Smooth muscle cell (in vitro differentiated cells): ENCODE results near the gene HOXC12. TPM values are rescaled to one million over a fixed set of nuclear protein-coding genes. Genes with fewer than 3 reads are reported as not detected.

Experiments used
- DNase-seq: peaks from one replicate; lab custom pipeline; 2025; ENCODE audit not compliant: unreplicated experiment; lab: John Stamatoyannopoulos, UW
- H2AFZ ChIP-seq: fragments of 200-600 bp; sonication (generic); 2 replicates; pipeline ENCODE4 v1.6.0; 2016; ENCODE audit warnings: antibody characterized with exemption, low read depth, mild to moderate bottlenecking
- H3F3A ChIP-seq: fragments of 200-600 bp; sonication (generic); 2 replicates; pipeline ENCODE4 v1.6.0; 2017; ENCODE audit warnings: antibody characterized with exemption, low read depth
- H3K27ac ChIP-seq: fragments of 200-600 bp; sonication (generic); 2 replicates; pipeline ENCODE4 v1.5.1; 2016; ENCODE audit warnings: low read depth, mild to moderate bottlenecking
- H3K27me3 ChIP-seq: fragments of 200-600 bp; sonication (generic); 2 replicates; pipeline ENCODE4 v1.6.1; 2016; ENCODE audit warnings: low read depth, mild to moderate bottlenecking
- H3K36me3 ChIP-seq: fragments of 200-600 bp; sonication (generic); 2 replicates; pipeline ENCODE4 v1.5.1; 2016; ENCODE audit warnings: low read depth
- H3K4me1 ChIP-seq: fragments of 200-600 bp; sonication (generic); 2 replicates; pipeline ENCODE4 v1.5.1; 2016; ENCODE audit warnings: low read depth
- H3K4me2 ChIP-seq: fragments of 200-600 bp; sonication (generic); 2 replicates; pipeline ENCODE4 v1.6.0; 2016; ENCODE audit warnings: mild to moderate bottlenecking
- H3K4me3 ChIP-seq: fragments of 200-600 bp; sonication (generic); 2 replicates; pipeline ENCODE4 v1.5.1; 2016; ENCODE audit warnings: mild to moderate bottlenecking
- H3K79me2 ChIP-seq: fragments of 200-600 bp; sonication (generic); 2 replicates; pipeline ENCODE4 v1.6.0; 2016; ENCODE audit warnings: low read depth, mild to moderate bottlenecking
- H3K9ac ChIP-seq: fragments of 200-600 bp; sonication (generic); 2 replicates; pipeline ENCODE4 v1.6.0; 2016; ENCODE audit warnings: low read depth
- H3K9me3 ChIP-seq: fragments of 200-600 bp; sonication (generic); replicated peaks from 2 replicates; pipeline ENCODE4 v1.5.1; 2016; ENCODE audit warnings: low read depth
- H4K20me1 ChIP-seq: fragments of 200-600 bp; sonication (generic); 2 replicates; pipeline ENCODE4 v1.6.0; 2016; ENCODE audit warnings: low read depth
- CTCF ChIP-seq: fragments of 200-600 bp; sonication (generic); IDR thresholded peaks from 2 replicates; pipeline ENCODE4 v1.5.1; 2017; ENCODE audit warnings: borderline replicate concordance, mild to moderate bottlenecking, antibody characterized with exemption; ENCODE audit not compliant: insufficient read depth, poor library complexity, severe bottlenecking
- WGBS: methylation state at CpG from one replicate; pipeline ENCODE4 v1.1.7; 2016; ENCODE audit warnings: low lambda C conversion rate; 5-methylcytosine and 5-hydroxymethylcytosine counted together
- polyA plus RNA-seq: library from polyadenylated mRNA; unstranded; fragments of >200 nt; fragmentation: Nextera tagmentation; extraction: Ambion mirVana; gene quantifications from 2 replicates; pipeline ENCODE4 v1.2.1, GENCODE V29; 2016
- total RNA-seq: library from RNA; depleted of rRNA; stranded (reverse); fragments of >200 nt; gene quantifications from 2 replicates; pipeline ENCODE4 v1.2.3, GENCODE V29; 2014

Gene HOXC12
- total and polyA plus RNA-seq, 2 experiments from 2014 or later = 0.32 TPM; not detected in 1

- H3K36me3 ChIP-seq = no peaks in the 10 kb centered on the region
- no peak overlapping the region for H3K4me2 ChIP-seq
- no peaks in the 10 kb centered on the region for H3F3A ChIP-seq
- no peaks in the 10 kb centered on the region for H3K4me1 ChIP-seq
- H3K79me2 ChIP-seq = no peaks in the 10 kb centered on the region
- peaks cover 100% of the 10 kb centered on the region for H3K27me3 ChIP-seq
- H2AFZ ChIP-seq = no peak overlapping the region
- no peak overlapping the region for H3K4me3 ChIP-seq
- no peak overlapping the region for H3K27ac ChIP-seq
- no peak for TF ChIP-seq CTCF
- no peaks in the 10 kb centered on the region for H4K20me1 ChIP-seq
- no peaks in the 10 kb centered on the region for H3K9me3 ChIP-seq
- DNase-seq = no peak
- WGBS = 17% methylated on average over 29 of the region's 30 CpGs
- H3K9ac ChIP-seq = no peak overlapping the region
Measured at GRCh38 chr12:53983950-53984572, 29.4 kb downstream of the HOXC12 start.

DNA sequence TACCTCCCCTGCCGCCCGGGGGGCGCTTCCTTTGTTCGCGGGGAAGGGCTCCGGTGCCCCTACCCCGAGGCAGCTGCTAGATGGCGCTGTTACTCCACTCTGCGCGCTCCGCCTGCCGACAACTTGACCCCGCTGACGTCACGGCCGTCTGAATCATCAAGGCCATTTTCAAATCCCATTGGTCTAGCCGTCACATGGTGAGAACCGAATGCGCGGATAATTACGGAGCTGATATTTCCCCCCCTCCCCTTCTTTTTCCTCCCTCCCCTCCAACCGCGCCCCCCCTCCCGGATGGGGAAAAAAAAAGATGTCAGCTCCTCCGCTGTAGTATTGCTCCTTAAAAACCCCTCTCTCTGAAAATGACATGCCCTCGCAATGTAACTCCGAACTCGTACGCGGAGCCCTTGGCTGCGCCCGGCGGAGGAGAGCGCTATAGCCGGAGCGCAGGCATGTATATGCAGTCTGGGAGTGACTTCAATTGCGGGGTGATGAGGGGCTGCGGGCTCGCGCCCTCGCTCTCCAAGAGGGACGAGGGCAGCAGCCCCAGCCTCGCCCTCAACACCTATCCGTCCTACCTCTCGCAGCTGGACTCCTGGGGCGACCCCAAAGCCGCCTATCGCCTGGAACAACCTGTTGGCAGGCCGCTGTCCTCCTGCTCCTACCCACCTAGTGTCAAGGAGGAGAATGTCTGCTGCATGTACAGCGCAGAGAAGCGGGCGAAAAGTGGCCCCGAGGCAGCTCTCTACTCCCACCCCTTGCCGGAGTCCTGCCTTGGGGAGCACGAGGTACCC is 30.4 kb downstream of the HOXC12 start, which contains the start of gene HOXC10:
TSS of gene HOXC10 (plus strand) at position 246 of the 791 bp plus-strand sequence. CDS start at position 360, 114 bp downstream.
- H3K9me3 ChIP-seq = no peaks in the 10 kb centered on the region
- H3K4me1 ChIP-seq = no peaks in the 10 kb centered on the region
- no peaks in the 10 kb centered on the region for H3K36me3 ChIP-seq
- peaks cover 100% of the 10 kb centered on the region for H3K27me3 ChIP-seq
- H2AFZ ChIP-seq = no peak within 1 kb of the TSS
- no peaks in the 10 kb centered on the region for H3F3A ChIP-seq
- no peaks in the 10 kb centered on the region for H4K20me1 ChIP-seq
- H3K79me2 ChIP-seq = no peaks in the 10 kb centered on the region
- peak; percentile 23 for DNase-seq
- TF ChIP-seq CTCF = peak; percentile 63
- no peak within 1 kb of the TSS for H3K9ac ChIP-seq
- WGBS = 11% methylated on average over 52 of the region's 55 CpGs
- peak within 1 kb of the TSS; percentile 28 for H3K4me3 ChIP-seq
- H3K27ac ChIP-seq = no peak within 1 kb of the TSS
- H3K4me2 ChIP-seq = peak within 1 kb of the TSS; percentile 80

GRCh38 chr12:53985692-53985993 is 30.9 kb downstream of the HOXC12 start:
- Histone ChIP-seq H3K9ac (no peak overlapping the region), H3K9me3 (no peaks in the 10 kb centered on the region), H3K27ac (no peak overlapping the region), H3K4me1 (no peaks in the 10 kb centered on the region), H4K20me1 (no peaks in the 10 kb centered on the region), H3K36me3 (no peaks in the 10 kb centered on the region), H3F3A (no peaks in the 10 kb centered on the region), H3K27me3 (peaks cover 100% of the 10 kb centered on the region), H3K4me3 (peak overlapping the region; percentile 11), H2AFZ (no peak overlapping the region), H3K4me2 (peak overlapping the region; percentile 80), H3K79me2 (no peaks in the 10 kb centered on the region)
- DNase-seq = no peak
- no peak for TF ChIP-seq CTCF
- WGBS = 21% methylated on average over 21 of the region's 21 CpGs
